IMR-90 (cell line): Measurements from ENCODE around the gene TTC1.

Experiments
- CHD1 ChIP-seq: IDR thresholded peaks from 2 replicates; pipeline ENCODE4 v1.6.1; 2012; ENCODE audit warnings: low read depth, low read length, improper control_type of control experiment
- CTCF ChIP-seq: conservative IDR thresholded peaks from 2 replicates; pipeline ENCODE4 v1.5.1; 2012; ENCODE audit warnings: mild to moderate bottlenecking, low read depth, low read length, improper control_type of control experiment
- MXI1 ChIP-seq: IDR thresholded peaks from 2 replicates; pipeline ENCODE4 v1.6.1; 2012; ENCODE audit warnings: low read depth, mild to moderate bottlenecking, low read length, moderate library complexity, borderline replicate concordance

DNA sequence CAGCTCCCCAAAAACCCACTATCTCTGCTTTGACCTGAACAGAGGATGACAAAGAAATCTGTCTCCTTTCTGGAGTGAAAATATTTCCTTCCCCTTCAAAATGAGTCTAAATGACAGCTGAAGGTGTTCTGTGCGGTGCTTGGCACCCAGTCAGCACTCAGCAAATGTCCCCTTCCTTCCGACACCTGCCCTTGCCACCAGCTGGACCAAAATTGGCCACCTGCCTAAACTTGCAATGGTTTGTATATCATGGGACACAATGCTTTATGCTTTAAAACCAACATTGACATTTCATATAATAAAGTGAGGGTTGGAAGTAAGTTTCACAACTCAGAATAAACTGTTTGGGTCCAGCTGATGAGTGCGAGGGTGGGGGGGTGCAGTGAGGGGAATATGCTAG is 7.5 kb upstream of the TTC1 start:
- TF ChIP-seq CTCF = no peak
- TF ChIP-seq CHD1 = no peak
- TF ChIP-seq MXI1 = no peak
